ENCODE measurements around the gene STKLD1.

- TF ChIP-seq CTCF (IDR thresholded peaks at IDR 0.05) (no peak), POLR2A (IDR thresholded peaks at IDR 0.05) (no peak)
These were observed 28.4 kb downstream of the STKLD1 start for GRCh38 chr9:133404454-133405002.

Measured in lower leg skin (tissue), 3 donors.